Body of pancreas (tissue), 4 donors: ENCODE results near the gene TMC3. TPM values are rescaled to one million over a fixed set of nuclear protein-coding genes. Genes with fewer than 3 reads are reported as not detected.

Experiments used
- ATAC-seq: fragments of 150-250 bp; one replicate; pipeline ENCODE4 v1.9.1; 2016
- DNase-seq, 4 donors: peaks; one replicate each; pipeline ENCODE4 v3.0.0-alpha.2; 2019
- H3K27ac ChIP-seq, 4 donors: fragments of 200-600 bp; sonication (generic); 1 replicate in 3 of 4; 2 replicates in 1 of 4; pipeline versions ENCODE4 v1.5.1 to v1.6.1; 2016 to 2019; ENCODE audit warnings: mild to moderate bottlenecking in 1 of 4, mixed read lengths in 1 of 4, moderate library complexity in 1 of 4
- H3K27me3 ChIP-seq, 2 donors: fragments of 200-600 bp; sonication (generic); one replicate each; pipeline ENCODE4 v1.6.0; 2016; ENCODE audit warnings: mild to moderate bottlenecking in 1 of 2
- H3K36me3 ChIP-seq, 2 donors: fragments of 200-600 bp; sonication (generic); replicated peaks in 1 of 2; 2 replicates each; pipeline ENCODE4 v1.5.1; 2016; ENCODE audit warnings: low read depth in 2 of 2; ENCODE audit not compliant: insufficient read depth in 1 of 2
- H3K4me1 ChIP-seq: fragments of 200-600 bp; sonication (generic); one replicate; pipeline ENCODE4 v1.6.0; 2016
- H3K4me3 ChIP-seq, 2 donors: fragments of 200-600 bp; sonication (generic); 1 replicate in 1 of 2; 2 replicates in 1 of 2; pipeline ENCODE4 v1.5.1; 2016 to 2019
- H3K9me3 ChIP-seq, 3 donors: fragments of 200-600 bp; sonication (generic); 1 replicate in 2 of 3; 2 replicates in 1 of 3; pipeline ENCODE4 v1.5.1; 2016
- POLR2A ChIP-seq, 3 donors: fragments of 450-650 bp; IDR thresholded peaks; one replicate each; pipeline ENCODE4 v1.6.1; 2016; ENCODE audit warnings: antibody characterized with exemption in 3 of 3, mild to moderate bottlenecking in 2 of 3
- WGBS, 2 donors: methylation state at CpG; one replicate each; pipeline ENCODE4 v1.1.5; 2017; 5-methylcytosine and 5-hydroxymethylcytosine counted together
- intact Hi-C: fragments of 100-400 bp; cut with DNase I; formaldehyde crosslinking; loops from one replicate; pipeline ENCODE4 v1.15.1; 2023
- total RNA-seq, 2 donors: library from RNA; depleted of rRNA; stranded (reverse); fragments of >200 nt; gene quantifications; one replicate each; pipeline ENCODE4 v1.1.0, GENCODE V29; 2016
- TF ChIP-seq, protein P1 (sequence below), 7 experiments: fragments of 450-650 bp in 4 of 7; fragments of 200-600 bp in 3 of 7; sonication (generic) in 3 of 7; IDR thresholded peaks; one replicate each; pipeline ENCODE4 v1.5.1; 2016 to 2019; ENCODE audit warnings: antibody characterized with exemption in 7 of 7

TMC3 gene
- total RNA-seq, 2 donors from 2014 or later = 0.33 TPM; not detected in 1

DNA sequence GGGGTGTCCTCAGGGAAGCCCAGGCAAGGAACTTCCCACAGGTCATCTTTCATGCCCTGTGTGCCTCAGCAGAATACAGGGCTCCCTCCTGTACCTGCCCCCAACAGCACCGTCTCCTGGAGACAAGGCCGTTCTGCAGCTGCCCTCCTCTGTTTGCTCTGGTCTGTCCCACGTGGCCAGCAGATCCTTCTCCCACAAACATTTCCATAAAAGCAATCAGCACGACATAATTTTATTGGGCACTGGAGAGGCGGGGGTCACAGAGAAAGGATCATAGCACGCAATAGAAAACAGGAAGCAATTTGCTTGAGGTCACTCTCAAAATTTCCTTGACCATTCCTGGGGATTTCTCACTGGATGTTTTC lies 79.5 kb downstream of the TMC3 start:
- H3K4me3 ChIP-seq = no peak overlapping the region
- WGBS, 2 donors = 37 to 40% methylated on average over 6 of the region's 6 CpGs
- peak overlapping the region in 1 of 4 donors; percentile 7 for H3K27ac ChIP-seq
- H3K36me3 ChIP-seq = no peaks in the 10 kb centered on the region
- no peaks in the 10 kb centered on the region for H3K9me3 ChIP-seq
- ATAC-seq (no peak), DNase-seq (no peak)
- intact Hi-C loops = no loop called here
- H3K4me1 ChIP-seq = no peaks in the 10 kb centered on the region
- no peak for TF ChIP-seq POLR2A (IDR thresholded peaks at IDR 0.05)
- TF ChIP-seq, protein P1, sequence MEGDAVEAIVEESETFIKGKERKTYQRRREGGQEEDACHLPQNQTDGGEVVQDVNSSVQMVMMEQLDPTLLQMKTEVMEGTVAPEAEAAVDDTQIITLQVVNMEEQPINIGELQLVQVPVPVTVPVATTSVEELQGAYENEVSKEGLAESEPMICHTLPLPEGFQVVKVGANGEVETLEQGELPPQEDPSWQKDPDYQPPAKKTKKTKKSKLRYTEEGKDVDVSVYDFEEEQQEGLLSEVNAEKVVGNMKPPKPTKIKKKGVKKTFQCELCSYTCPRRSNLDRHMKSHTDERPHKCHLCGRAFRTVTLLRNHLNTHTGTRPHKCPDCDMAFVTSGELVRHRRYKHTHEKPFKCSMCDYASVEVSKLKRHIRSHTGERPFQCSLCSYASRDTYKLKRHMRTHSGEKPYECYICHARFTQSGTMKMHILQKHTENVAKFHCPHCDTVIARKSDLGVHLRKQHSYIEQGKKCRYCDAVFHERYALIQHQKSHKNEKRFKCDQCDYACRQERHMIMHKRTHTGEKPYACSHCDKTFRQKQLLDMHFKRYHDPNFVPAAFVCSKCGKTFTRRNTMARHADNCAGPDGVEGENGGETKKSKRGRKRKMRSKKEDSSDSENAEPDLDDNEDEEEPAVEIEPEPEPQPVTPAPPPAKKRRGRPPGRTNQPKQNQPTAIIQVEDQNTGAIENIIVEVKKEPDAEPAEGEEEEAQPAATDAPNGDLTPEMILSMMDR (IDR thresholded peaks at IDR 0.05) = no peak
- no peaks in the 10 kb centered on the region for H3K27me3 ChIP-seq

DNA sequence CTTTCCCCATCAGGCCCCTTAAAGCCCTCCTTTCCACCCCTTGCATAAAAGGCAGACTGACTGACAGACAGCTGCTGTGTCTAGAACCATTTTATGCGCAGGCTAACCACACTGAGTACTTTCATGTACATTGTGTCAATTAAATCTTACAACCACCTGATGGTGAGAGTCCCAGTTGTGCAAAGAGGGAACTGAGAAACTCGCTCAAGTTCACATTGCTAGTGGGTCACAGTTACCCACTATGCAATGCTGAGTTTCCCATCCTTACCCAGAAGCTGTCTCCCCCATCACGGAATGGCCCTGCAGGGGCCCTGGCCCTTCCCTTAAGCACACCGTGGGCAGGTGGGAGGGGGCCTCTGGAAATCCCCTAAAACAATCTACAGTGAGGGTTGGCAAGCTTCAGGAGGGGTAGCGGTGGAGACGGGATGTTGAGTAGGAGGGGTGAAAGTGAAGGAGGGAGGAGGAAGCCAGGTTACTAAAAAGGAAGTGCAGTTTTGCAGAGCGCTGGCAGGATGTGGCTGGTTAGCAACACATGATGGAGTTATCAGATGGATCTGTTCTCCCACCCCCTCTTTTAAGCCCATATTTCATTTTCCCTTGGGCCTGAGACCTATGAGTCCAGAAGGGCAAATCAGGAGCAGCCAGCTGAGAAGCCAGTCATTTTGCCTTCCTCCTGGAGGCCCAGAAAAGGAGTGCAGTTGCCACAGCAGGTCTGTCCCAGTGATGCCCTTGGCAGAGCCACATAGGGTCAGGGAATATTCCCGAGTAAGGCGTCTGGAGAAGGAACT lies 80.1 kb downstream of the TMC3 start:
- intact Hi-C loops = no loop called here
- no peaks in the 10 kb centered on the region for H3K9me3 ChIP-seq
- TF ChIP-seq POLR2A (IDR thresholded peaks at IDR 0.05) = no peak
- TF ChIP-seq, protein P1 (IDR thresholded peaks at IDR 0.05) = no peak
- 56 to 62% methylated on average over 9 of the region's 9 CpGs for WGBS, 2 donors
- peak in 1 of 4 donors; percentile 52 for DNase-seq
- ATAC-seq = no peak
- H3K36me3 ChIP-seq = no peaks in the 10 kb centered on the region
- no peak overlapping the region for H3K4me3 ChIP-seq
- H3K27me3 ChIP-seq = no peaks in the 10 kb centered on the region
- H3K4me1 ChIP-seq = no peaks in the 10 kb centered on the region
- H3K27ac ChIP-seq = peak overlapping the region in 1 of 4 donors; percentile 7

DNA sequence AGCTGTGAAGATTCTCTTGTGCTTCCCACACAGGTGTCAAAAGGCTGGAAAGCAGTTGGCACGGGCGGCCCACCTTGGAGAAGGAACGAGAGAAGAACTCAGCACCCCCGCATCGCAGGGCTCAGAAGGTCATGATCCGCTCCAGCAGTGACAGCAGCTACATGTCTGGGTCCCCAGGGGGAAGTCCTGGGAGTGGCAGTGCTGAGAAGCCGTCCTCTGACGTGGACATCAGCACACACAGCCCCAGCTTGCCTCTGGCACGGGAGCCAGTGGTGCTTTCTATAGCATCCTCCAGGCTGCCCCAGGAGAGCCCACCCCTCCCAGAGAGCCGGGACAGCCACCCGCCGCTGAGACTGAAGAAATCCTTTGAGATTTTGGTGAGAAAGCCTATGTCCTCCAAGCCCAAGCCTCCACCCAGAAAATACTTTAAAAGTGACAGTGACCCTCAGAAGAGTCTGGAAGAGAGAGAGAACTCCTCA lies 81.5 kb downstream of the TMC3 start:
- Histone ChIP-seq H3K4me3 (no peak overlapping the region), H3K36me3 (no peaks in the 10 kb centered on the region), H3K4me1 (no peaks in the 10 kb centered on the region), H3K9me3 (no peaks in the 10 kb centered on the region), H3K27ac (no peak overlapping the region), H3K27me3 (no peaks in the 10 kb centered on the region)
- no peak for DNase-seq
- TF ChIP-seq POLR2A (IDR thresholded peaks at IDR 0.05) = no peak
- TF ChIP-seq, protein P1 (IDR thresholded peaks at IDR 0.05) = no peak
- no peak for ATAC-seq
- WGBS, 2 donors = 77 to 78% methylated on average over 6 to 12 of the region's 12 CpGs
- intact Hi-C loops = no loop called here

DNA sequence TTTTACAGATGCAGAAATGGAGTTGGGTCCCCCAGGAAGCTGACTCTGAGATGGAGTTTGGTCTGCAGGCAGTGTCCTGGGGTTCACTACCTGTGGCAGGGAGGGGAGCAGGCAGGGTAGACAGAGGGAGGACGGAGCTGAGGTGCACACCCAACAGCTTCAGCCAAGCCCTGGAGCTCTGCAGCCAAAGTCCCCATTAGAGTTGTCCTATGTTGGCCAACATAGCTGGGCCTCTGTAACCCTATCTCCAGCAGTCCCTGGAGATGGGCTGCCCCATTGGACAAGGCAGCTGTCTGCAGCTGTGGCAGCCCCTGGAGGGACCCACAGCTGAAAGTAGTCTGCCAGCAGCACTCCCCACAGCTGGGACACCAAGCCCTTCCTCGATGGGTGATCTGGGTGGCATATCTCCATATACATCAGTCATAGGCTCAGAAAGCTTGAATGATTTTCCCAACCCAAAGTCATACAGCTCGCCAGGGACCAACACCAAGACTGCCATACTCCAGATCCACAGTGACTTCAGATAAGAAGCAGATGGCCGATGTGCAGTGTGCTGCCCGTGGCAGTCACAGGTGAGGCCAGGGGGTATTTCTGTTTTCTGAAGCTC lies 82.0 kb downstream of the TMC3 start:
- TF ChIP-seq POLR2A (IDR thresholded peaks at IDR 0.05) = no peak
- TF ChIP-seq, protein P1 (IDR thresholded peaks at IDR 0.05) = no peak
- Histone ChIP-seq H3K27ac (no peak overlapping the region), H3K4me1 (no peaks in the 10 kb centered on the region), H3K9me3 (no peaks in the 10 kb centered on the region), H3K27me3 (no peaks in the 10 kb centered on the region), H3K36me3 (no peaks in the 10 kb centered on the region), H3K4me3 (no peak overlapping the region)
- WGBS, 2 donors = 72 to 78% methylated on average over 4 to 5 of the region's 5 CpGs
- intact Hi-C loops = no loop called here
- DNase-seq (no peak), ATAC-seq (no peak)
